Lower lobe of right lung (tissue), 2 donors: Measurements from ENCODE around the gene PRUNE2. TPM values are rescaled to one million over a fixed set of nuclear protein-coding genes. Genes with fewer than 3 reads are reported as not detected.

Experiments used
- ATAC-seq, 2 donors: fragments of 200-7000 bp; cut with Tn5 transposase; one replicate each; pipeline ENCODE4 v1.9.1; 2020 to 2022; ENCODE audit warnings: mild to moderate bottlenecking in 2 of 2, moderate library complexity in 2 of 2
- DNase-seq: peaks from one replicate; pipeline ENCODE4 v3.0.0-alpha.2; 2020
- H3K27ac ChIP-seq: fragments of 200-600 bp; one replicate; pipeline ENCODE4 v1.8.0; 2022
- H3K27me3 ChIP-seq: fragments of 200-600 bp; one replicate; pipeline ENCODE4 v1.8.0; 2022; ENCODE audit warnings: low read depth
- H3K36me3 ChIP-seq: fragments of 200-600 bp; one replicate; pipeline ENCODE4 v1.8.0; 2022; ENCODE audit warnings: mild to moderate bottlenecking
- H3K4me1 ChIP-seq: fragments of 200-600 bp; one replicate; pipeline ENCODE4 v1.8.0; 2022
- H3K4me3 ChIP-seq: fragments of 200-600 bp; one replicate; pipeline ENCODE4 v1.8.0; 2022; ENCODE audit warnings: mild to moderate bottlenecking
- H3K9me3 ChIP-seq: fragments of 200-600 bp; one replicate; pipeline ENCODE4 v1.8.0; 2022
- intact Hi-C: fragments of 100-400 bp; cut with DNase I; formaldehyde crosslinking; loops from one replicate; pipeline ENCODE4 v1.11.0; 2022
- total RNA-seq: library from RNA; stranded (reverse); fragmentation: NEBNext Ultra II Directional; extraction: Animal tissue kit (Norgen Biotek cat#: 25700); gene quantifications from one replicate; pipeline ENCODE4 v1.2.1, GENCODE V29; 2021
- TF ChIP-seq, protein P1 (sequence below): fragments of 200-600 bp; IDR thresholded peaks from one replicate; pipeline ENCODE4 v1.8.0; 2022; ENCODE audit warnings: antibody characterized with exemption, mild to moderate bottlenecking
- donor health status: DM: no; HTN: yes; CAD: no; lungs with severe emphysema.

The PRUNE2 gene
- total RNA-seq, 1 donor from 2014 or later = 13.6 TPM

DNA sequence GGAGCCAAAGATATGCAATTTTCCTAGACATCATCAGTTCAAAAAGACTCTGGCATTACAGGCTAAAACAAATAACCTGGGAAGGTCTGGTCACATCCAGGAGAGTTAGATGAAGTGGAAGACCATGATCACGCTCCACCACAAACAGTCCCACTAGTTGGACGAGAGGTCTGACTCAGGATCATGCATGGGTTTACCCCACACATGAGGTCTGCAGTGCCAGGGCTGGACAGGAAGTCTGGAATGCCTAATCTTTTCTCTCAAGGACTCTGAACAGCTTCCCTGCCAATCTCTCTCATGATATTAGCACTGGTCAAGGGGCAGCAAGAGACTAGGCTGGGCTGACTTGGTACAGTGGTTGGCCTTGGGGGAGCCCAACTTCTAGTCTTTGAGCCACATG lies 7.1 kb downstream of the PRUNE2 start:
- ATAC-seq = no peak
- H3K9me3 ChIP-seq = no peaks in the 10 kb centered on the region
- DNase-seq = no peak
- no peak overlapping the region for H3K4me3 ChIP-seq
- H3K27me3 ChIP-seq = peaks cover 6% of the 10 kb centered on the region
- TF ChIP-seq, protein P1, sequence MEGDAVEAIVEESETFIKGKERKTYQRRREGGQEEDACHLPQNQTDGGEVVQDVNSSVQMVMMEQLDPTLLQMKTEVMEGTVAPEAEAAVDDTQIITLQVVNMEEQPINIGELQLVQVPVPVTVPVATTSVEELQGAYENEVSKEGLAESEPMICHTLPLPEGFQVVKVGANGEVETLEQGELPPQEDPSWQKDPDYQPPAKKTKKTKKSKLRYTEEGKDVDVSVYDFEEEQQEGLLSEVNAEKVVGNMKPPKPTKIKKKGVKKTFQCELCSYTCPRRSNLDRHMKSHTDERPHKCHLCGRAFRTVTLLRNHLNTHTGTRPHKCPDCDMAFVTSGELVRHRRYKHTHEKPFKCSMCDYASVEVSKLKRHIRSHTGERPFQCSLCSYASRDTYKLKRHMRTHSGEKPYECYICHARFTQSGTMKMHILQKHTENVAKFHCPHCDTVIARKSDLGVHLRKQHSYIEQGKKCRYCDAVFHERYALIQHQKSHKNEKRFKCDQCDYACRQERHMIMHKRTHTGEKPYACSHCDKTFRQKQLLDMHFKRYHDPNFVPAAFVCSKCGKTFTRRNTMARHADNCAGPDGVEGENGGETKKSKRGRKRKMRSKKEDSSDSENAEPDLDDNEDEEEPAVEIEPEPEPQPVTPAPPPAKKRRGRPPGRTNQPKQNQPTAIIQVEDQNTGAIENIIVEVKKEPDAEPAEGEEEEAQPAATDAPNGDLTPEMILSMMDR = no peak
- no peak overlapping the region for H3K27ac ChIP-seq
- no peaks in the 10 kb centered on the region for H3K4me1 ChIP-seq
- intact Hi-C loops = no loop called here
- no peaks in the 10 kb centered on the region for H3K36me3 ChIP-seq

GRCh38 chr9:76897804-76898525 lies 7.9 kb downstream of the PRUNE2 start:
- intact Hi-C loops = no loop called here
- no peak overlapping the region for H3K27ac ChIP-seq

GRCh38 chr9:76896035-76896434 lies 9.9 kb downstream of the PRUNE2 start:
- Histone ChIP-seq H3K9me3 (no peaks in the 10 kb centered on the region), H3K36me3 (no peaks in the 10 kb centered on the region), H3K4me1 (no peaks in the 10 kb centered on the region), H3K27ac (no peak overlapping the region), H3K27me3 (no peaks in the 10 kb centered on the region), H3K4me3 (no peak overlapping the region)
- TF ChIP-seq, protein P1 = no peak
- intact Hi-C loops = no loop called here
- DNase-seq (no peak), ATAC-seq (no peak)

More at GRCh38 chr9:76897804-76898525, 7.9 kb downstream of the PRUNE2 start:
- ATAC-seq = no peak
- TF ChIP-seq, protein P1 = no peak
- Histone ChIP-seq H3K4me1 (no peaks in the 10 kb centered on the region), H3K36me3 (no peaks in the 10 kb centered on the region), H3K4me3 (no peak overlapping the region), H3K27me3 (peaks cover under 1% of the 10 kb centered on the region), H3K9me3 (no peaks in the 10 kb centered on the region)
- DNase-seq = no peak

DNA sequence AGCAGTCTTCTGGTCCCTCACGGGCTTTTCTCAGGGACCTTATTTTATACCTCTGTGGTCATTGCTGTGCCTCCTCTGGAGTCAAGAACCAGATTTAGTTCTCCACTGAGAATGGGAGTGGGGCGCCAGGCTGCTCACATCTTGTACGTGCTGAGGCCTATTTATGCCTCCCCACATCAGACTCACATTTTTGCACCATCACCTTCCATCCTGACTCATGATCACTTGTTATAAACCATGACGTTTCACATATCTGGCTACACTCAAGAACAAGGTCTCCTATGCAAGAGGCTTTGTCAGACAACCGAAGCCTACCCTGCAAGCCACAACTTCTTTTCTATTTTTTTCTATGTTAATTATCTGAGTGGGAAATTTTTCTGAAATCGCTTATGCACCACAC lies 10.7 kb downstream of the PRUNE2 start:
- Histone ChIP-seq H3K27me3 (no peaks in the 10 kb centered on the region), H3K36me3 (no peaks in the 10 kb centered on the region), H3K4me1 (no peaks in the 10 kb centered on the region), H3K4me3 (no peak overlapping the region), H3K9me3 (no peaks in the 10 kb centered on the region), H3K27ac (no peak overlapping the region)
- ATAC-seq (no peak), DNase-seq (no peak)
- TF ChIP-seq, protein P1 = no peak
- intact Hi-C loops = no loop called here

DNA sequence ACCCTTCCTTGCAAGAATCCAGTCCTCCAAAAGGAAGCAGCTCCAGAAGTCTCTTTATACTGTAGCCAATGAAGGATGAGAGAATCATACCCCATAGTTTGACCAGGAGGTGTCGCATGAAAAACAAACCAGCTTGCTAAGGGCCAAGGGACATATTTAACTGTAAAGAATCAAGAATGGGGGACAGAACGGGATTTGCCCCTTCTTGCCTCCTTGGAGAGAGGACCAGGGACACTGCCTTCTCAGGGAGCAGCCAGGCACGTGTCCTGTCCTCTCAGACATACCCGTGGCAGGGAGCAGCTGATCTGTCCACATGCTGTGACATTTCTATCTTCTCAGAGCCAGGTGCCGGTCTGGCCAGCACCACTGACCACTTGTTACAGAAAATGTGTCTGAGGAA lies 11.7 kb downstream of the PRUNE2 start:
- ATAC-seq = no peak
- H3K36me3 ChIP-seq = no peaks in the 10 kb centered on the region
- no peaks in the 10 kb centered on the region for H3K27me3 ChIP-seq
- DNase-seq = no peak
- H3K4me1 ChIP-seq = no peaks in the 10 kb centered on the region
- no peaks in the 10 kb centered on the region for H3K9me3 ChIP-seq
- no peak overlapping the region for H3K4me3 ChIP-seq
- TF ChIP-seq, protein P1 = no peak
- intact Hi-C loops = no loop called here
- H3K27ac ChIP-seq = no peak overlapping the region
